Uterus (tissue), 4 donors: ENCODE data around the gene POU1F1. TPM values are rescaled to one million over a fixed set of nuclear protein-coding genes. Genes with fewer than 3 reads are reported as not detected.
A peak's percentile ranks its signal among the peaks of the same experiment; 100 is the strongest.

Source experiments
- DNase-seq, 2 donors: peaks; one replicate each; pipeline ENCODE4 v3.0.0-alpha.2; 2019 to 2020
- H3K27ac ChIP-seq, 2 donors: fragments of 200-600 bp; sonication (generic); 1 replicate in 1 of 2; 2 replicates in 1 of 2; pipeline ENCODE4 v1.5.1; 2016 to 2018
- H3K27me3 ChIP-seq, 2 donors: fragments of 200-600 bp; sonication (generic); one replicate each; pipeline ENCODE4 v1.5.1; 2018 to 2019; ENCODE audit warnings: control low read depth in 1 of 2
- H3K36me3 ChIP-seq, 2 donors: fragments of 200-600 bp; sonication (generic); one replicate each; pipeline ENCODE4 v1.5.1; 2019; ENCODE audit warnings: control low read depth in 1 of 2
- H3K4me1 ChIP-seq, 2 donors: fragments of 200-600 bp; sonication (generic); one replicate each; pipeline ENCODE4 v1.5.1; 2018 to 2019; ENCODE audit warnings: control low read depth in 1 of 2
- H3K4me3 ChIP-seq, 2 donors: fragments of 200-600 bp; sonication (generic); 1 replicate in 1 of 2; 2 replicates in 1 of 2; pipeline ENCODE4 v1.5.1; 2018 to 2019; ENCODE audit warnings: mild to moderate bottlenecking in 1 of 2
- H3K9me3 ChIP-seq, 2 donors: fragments of 200-600 bp; sonication (generic); one replicate each; pipeline ENCODE4 v1.5.1; 2019; ENCODE audit warnings: control low read depth in 1 of 2
- CTCF ChIP-seq, 4 experiments: fragments of 200-600 bp in 2 of 4; fragments of 450-650 bp in 2 of 4; sonication (generic) in 2 of 4; IDR thresholded peaks; one replicate each; pipeline ENCODE4 v1.5.1; 2016 to 2019; ENCODE audit warnings: antibody characterized with exemption in 4 of 4, mild to moderate bottlenecking in 2 of 4, moderate library complexity in 1 of 4
- POLR2A ChIP-seq, 2 donors: fragments of 450-650 bp; IDR thresholded peaks; one replicate each; pipeline ENCODE4 v1.6.1; 2016; ENCODE audit warnings: antibody characterized with exemption in 2 of 2, mild to moderate bottlenecking in 1 of 2, moderate library complexity in 1 of 2
- intact Hi-C: fragments of 100-400 bp; cut with DNase I; formaldehyde crosslinking; loops from one replicate; pipeline ENCODE4 v1.15.1; 2023; ENCODE audit warnings: low total_unique reads
- microRNA-seq: library from miRNA; unstranded; fragments of <30 nt; microRNA quantifications from one replicate; pipeline ENCODE4, GENCODE V29; 2016; ENCODE audit warnings: borderline microRNAs expressed, borderline replicate concordance
- small RNA-seq: library from RNA; depleted of rRNA; stranded (forward); fragments of <200 nt; gene quantifications from one replicate; pipeline ENCODE3, GENCODE V24; 2016
- total RNA-seq, 4 donors: library from RNA; depleted of rRNA in 3 of 4; stranded (reverse); fragments of >200 nt in 3 of 4; gene quantifications; one replicate each; pipeline versions ENCODE4 v1.1.0 to v1.2.4, GENCODE V29; 2014 to 2023
- donor health status: DM: yes; HTN: yes; CAD: no.

Gene POU1F1
- total RNA-seq, 4 donors from 2014 or later: not detected

DNA sequence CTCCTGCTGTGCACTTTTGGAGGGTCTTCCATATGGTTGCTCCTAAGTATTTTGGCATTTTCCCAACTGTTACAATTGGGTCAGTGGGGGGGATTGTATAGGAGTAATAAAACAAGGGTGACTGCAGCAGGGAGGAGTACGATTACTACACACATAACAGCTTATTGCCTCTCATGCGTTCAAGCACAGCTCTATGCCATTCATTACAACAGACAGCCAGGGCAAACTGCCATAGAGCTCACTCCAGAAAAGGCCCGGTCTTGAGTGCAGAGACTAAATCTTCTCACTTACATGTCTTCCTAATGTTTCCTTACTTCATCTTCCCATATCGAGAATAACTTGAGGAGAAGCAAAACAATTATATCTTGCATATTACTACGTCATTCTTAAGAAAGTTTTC is 50.7 kb downstream of the POU1F1 start:
- Histone ChIP-seq H3K27ac (no peak overlapping the region), H3K36me3 (no peaks in the 10 kb centered on the region), H3K4me1 (peaks cover 0 to 6% of the 10 kb centered on the region in 2 donors), H3K9me3 (no peaks in the 10 kb centered on the region), H3K27me3 (no peaks in the 10 kb centered on the region), H3K4me3 (no peak overlapping the region)
- peak; percentile 25 to 29 for DNase-seq
- intact Hi-C loops: no loop called here
- no peak for TF ChIP-seq CTCF (IDR thresholded peaks at IDR 0.05)
- TF ChIP-seq POLR2A (IDR thresholded peaks at IDR 0.05): no peak

DNA sequence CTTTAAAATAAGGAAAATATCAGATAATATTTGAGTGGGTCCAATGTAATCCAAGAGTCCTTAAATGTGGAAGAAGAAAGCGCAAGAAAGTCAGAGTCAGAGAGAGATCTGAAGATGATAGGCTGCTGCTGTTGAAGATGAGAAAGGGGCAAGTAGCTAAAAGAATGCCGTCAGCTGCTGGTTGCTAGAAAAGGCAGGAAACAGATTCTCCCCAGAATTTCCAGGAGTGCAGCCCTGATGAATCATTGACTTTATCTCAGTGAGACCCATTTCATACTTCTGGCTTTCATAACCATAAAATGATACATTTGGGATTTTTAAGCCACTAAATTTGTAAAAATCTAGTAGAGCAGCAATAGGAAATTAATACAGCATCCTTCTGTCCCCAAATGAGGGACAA is 56.8 kb downstream of the POU1F1 start:
- TF ChIP-seq CTCF (IDR thresholded peaks at IDR 0.05): no peak
- no peak for TF ChIP-seq POLR2A (IDR thresholded peaks at IDR 0.05)
- Histone ChIP-seq H3K27ac (no peak overlapping the region), H3K27me3 (no peaks in the 10 kb centered on the region), H3K4me1 (no peaks in the 10 kb centered on the region), H3K36me3 (no peaks in the 10 kb centered on the region), H3K9me3 (no peaks in the 10 kb centered on the region), H3K4me3 (no peak overlapping the region)
- DNase-seq: no peak
- intact Hi-C loops: no loop called here

GRCh38 chr3:87218560-87218959 is 57.8 kb downstream of the POU1F1 start:
- Histone ChIP-seq H3K36me3 (no peaks in the 10 kb centered on the region), H3K27me3 (no peaks in the 10 kb centered on the region), H3K4me1 (no peaks in the 10 kb centered on the region), H3K27ac (no peak overlapping the region), H3K4me3 (no peak overlapping the region), H3K9me3 (no peaks in the 10 kb centered on the region)
- intact Hi-C loops: no loop called here
- no peak for DNase-seq
- TF ChIP-seq CTCF (IDR thresholded peaks at IDR 0.05) (no peak), POLR2A (IDR thresholded peaks at IDR 0.05) (no peak)

Small RNAs within 50 kb of the gene (microRNA-seq; reads per million reads assigned to microRNA genes)
- gene MIR4795: not detected

Small RNAs within 50 kb of the gene (small RNA-seq; reads per million reads assigned to genes)
- not detected for gene MIR4795

Other genes with a start within 250 kb of the POU1F1 start
- 10 to 100 TPM; 12.6 to 59.4 (median 41.6) TPM for gene CHMP2B, start 49.3 kb downstream of the POU1F1 start, total RNA-seq